ENCODE results near the gene CDH3.

GRCh38 chr16:68629351-68629910, 15.7 kb upstream of the CDH3 start:
- TF ChIP-seq CTCF (IDR thresholded peaks at IDR 0.05) (no peak), POLR2A (IDR thresholded peaks at IDR 0.05) (no peak)

All from esophagus squamous epithelium (tissue), 4 donors.